GM11168 (cell line): ENCODE results near the gene CCDC106.

Experiments
- in situ Hi-C: fragments of 300-500 bp; cut with MboI; formaldehyde crosslinking; loops from one replicate; pipeline ENCODE4 v1.12.0; 2022; ENCODE audit warnings: low sequenced_read_pairs; ENCODE audit not compliant: unreplicated experiment

Gene CCDC106

DNA sequence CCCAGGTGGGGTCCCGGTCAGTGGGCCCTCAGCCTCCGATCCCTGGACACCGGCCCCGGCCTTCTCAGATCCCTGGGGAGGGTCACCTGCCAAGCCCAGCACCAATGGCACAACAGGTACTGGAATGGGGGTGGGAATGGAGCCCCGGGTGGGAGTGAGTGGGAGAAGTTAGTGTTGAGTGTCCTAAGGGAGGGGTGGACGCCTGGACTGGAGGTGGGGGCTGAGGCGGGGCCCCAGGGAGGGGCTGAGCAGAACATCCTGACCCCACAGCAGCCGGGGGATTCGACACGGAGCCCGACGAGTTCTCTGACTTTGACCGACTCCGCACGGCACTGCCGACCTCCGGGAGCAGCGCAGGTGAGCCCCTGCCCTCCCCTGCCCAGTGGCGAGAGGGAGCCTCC lies 44.7 kb downstream of the CCDC106 start:
- in situ Hi-C loops = no loop called here

DNA sequence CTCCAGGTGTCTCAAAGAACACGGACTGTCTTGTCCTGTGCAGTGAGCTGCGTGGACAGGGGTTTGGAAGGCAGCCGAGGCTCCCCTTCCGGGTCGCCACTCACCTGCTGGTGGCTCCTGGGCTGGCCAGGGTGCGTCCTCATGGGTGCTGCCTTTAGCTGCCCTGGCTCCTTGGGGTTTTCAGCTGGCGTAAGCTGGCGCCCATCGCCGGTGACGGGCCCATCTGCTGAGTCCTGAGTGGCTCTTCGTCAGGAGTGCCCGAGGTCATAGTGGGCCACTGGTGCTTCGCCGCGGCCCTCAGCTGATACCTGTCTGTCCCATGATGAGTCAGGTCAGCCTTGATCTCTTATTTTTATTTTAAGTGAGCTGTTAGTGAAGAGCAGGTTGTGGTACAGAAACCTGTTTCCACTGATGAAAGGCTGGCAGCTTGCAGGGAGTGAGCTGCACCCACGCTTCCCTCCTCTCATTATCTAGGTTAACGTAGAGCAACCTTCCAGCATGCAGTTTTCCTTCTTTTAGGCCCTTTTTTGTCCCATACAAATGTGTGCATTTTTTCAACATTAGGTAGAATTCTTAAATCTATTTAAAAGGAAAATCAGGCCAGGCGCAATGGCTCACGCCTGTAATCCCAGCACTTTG lies 45.4 kb downstream of the CCDC106 start:
- in situ Hi-C loops = no loop called here

GRCh38 chr19:55694241-55694655 lies 46.2 kb downstream of the CCDC106 start:
- in situ Hi-C loops = no loop called here

DNA sequence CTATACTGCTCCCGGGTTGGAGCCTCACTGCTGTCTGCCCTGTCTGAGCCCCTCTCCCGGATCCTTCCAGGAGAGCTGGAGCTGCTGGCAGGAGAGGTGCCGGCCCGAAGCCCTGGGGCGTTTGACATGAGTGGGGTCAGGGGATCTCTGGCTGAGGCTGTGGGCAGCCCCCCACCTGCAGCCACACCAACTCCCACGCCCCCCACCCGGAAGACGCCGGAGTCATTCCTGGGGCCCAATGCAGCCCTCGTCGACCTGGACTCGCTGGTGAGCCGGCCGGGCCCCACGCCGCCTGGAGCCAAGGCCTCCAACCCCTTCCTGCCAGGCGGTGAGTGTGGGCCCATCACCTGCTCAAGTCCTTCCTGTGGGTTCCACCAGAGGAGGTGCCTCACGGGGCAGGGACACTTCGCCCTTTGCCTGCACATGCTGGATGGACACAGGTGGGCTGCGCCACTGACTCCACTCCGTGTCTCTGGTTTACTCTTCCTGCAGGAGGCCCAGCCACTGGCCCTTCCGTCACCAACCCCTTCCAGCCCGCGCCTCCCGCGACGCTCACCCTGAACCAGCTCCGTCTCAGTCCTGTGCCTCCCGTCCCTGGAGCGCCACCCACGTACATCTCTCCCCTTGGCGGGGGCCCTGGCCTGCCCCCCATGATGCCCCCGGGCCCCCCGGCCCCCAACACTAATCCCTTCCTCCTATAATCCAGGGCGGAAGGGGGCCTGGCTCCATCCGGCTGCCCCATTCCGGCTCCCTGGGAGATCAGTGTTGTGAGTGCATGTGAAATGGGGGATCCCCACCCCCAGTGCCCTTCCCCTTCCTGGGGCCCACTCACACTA lies 46.9 kb downstream of the CCDC106 start:
- in situ Hi-C loops = no loop called here

DNA sequence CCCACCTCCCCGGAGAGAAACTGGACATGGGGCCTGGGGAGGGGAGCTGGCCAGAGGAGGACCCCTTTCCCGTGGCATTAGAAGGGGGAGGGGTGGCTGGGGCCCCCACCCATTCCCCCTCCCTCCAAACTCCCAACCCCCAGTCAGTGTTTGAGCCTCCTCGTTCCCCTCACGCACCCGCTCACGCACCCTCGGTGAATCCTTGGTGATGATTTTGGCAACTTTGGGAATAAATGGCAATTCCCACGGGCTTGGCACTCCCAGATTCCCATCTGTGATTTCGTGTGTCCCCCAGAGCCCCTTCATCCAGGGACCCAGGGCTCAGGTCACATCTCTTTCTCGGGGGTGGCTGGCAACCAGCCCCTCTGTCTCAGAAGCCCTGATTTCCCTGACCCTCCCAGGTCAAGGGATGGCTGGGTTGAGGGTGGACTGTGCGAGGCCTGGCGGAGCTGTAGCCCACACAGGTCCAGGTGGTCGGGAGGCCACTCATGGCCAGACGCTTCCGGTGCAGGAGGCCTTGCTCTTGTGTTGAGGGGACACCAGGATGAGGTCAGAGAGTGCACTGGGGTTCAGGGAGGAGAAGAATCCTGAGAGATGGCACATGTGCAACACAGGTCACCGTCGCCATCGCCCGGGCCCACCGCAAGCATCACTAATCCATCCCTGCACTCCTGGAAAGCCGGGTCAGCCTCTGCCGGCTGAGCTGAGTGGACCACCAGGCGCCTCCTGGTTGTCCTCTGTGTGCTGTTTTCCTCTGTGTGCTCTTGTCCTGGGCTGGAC lies 47.7 kb downstream of the CCDC106 start:
- in situ Hi-C loops = no loop called here

GRCh38 chr19:55696301-55697068 lies 48.5 kb downstream of the CCDC106 start:
- in situ Hi-C loops = no loop called here

- in situ Hi-C loops = no loop called here
Observed at GRCh38 chr19:55697069-55697440, 49.0 kb downstream of the CCDC106 start.

DNA sequence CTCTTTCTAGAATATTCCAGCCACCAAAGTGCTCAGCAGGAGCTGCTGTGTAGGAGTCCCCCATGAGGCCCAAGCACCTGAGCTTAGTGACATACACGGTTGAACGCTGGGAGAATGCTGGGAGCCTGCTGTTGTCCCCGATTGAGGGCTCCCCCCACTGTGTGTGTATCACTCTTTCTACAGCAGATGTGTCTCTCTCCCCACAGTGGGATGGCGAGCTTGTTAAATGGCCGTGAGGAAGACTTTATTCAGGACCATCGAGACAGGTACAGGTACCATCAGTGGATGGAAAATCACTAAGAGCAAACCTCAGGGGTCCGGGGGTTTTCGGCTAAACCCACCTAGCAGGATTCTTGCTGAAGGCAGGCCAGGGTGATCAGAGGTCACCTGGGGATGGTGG lies 49.7 kb downstream of the CCDC106 start:
- in situ Hi-C loops = no loop called here

- in situ Hi-C loops = no loop called here
Observed at GRCh38 chr19:55698256-55698655, 50.2 kb downstream of the CCDC106 start.

- in situ Hi-C loops = no loop called here
Observed at GRCh38 chr19:55699221-55699620, 51.2 kb downstream of the CCDC106 start.

- in situ Hi-C loops = no loop called here
Observed at GRCh38 chr19:55700813-55701212, 52.8 kb downstream of the CCDC106 start.

- in situ Hi-C loops = no loop called here
Observed at GRCh38 chr19:55702131-55702627, 54.2 kb downstream of the CCDC106 start.
